ENCODE measurements around the gene FTH1. TPM values are rescaled to one million over a fixed set of nuclear protein-coding genes. Genes with fewer than 3 reads are reported as not detected.
A peak's percentile ranks its signal among the peaks of the same experiment; 100 is the strongest.

Gene FTH1
- total and polyA plus RNA-seq, 2 of the 13 experiments (the other 11 are each of a cell fraction or from before 2014, with no cell fraction given), result 607 to 760 TPM

- TF ChIP-seq, protein P1, sequence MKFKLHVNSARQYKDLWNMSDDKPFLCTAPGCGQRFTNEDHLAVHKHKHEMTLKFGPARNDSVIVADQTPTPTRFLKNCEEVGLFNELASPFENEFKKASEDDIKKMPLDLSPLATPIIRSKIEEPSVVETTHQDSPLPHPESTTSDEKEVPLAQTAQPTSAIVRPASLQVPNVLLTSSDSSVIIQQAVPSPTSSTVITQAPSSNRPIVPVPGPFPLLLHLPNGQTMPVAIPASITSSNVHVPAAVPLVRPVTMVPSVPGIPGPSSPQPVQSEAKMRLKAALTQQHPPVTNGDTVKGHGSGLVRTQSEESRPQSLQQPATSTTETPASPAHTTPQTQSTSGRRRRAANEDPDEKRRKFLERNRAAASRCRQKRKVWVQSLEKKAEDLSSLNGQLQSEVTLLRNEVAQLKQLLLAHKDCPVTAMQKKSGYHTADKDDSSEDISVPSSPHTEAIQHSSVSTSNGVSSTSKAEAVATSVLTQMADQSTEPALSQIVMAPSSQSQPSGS (CRISPR knock-in tag; IDR thresholded peaks at IDR 0.05), result peak; percentile 51; the same call in 1 of the 2 replicates
- no peak for TF ChIP-seq ZNF432 (CRISPR knock-in tag; IDR thresholded peaks at IDR 0.05; ENCODE audit: borderline replicate concordance)
- 0 out of 2 replicates have a peak, but pooled peaks have one; percentile 45 for TF ChIP-seq PAF1 (CRISPR knock-in tag; IDR thresholded peaks at IDR 0.05)
- TF ChIP-seq ATF7-NPFF (CRISPR knock-in tag; IDR thresholded peaks at IDR 0.05; ENCODE audit: low read depth), result peak; percentile 24; the same call in 1 of the 2 replicates
- TF ChIP-seq LRRFIP1 (CRISPR knock-in tag; conservative IDR thresholded peaks at IDR 0.05), result no peak
- peak; percentile 62 for TF ChIP-seq ZNF768 (CRISPR knock-in tag; IDR thresholded peaks at IDR 0.05)
- TF ChIP-seq, protein P2, sequence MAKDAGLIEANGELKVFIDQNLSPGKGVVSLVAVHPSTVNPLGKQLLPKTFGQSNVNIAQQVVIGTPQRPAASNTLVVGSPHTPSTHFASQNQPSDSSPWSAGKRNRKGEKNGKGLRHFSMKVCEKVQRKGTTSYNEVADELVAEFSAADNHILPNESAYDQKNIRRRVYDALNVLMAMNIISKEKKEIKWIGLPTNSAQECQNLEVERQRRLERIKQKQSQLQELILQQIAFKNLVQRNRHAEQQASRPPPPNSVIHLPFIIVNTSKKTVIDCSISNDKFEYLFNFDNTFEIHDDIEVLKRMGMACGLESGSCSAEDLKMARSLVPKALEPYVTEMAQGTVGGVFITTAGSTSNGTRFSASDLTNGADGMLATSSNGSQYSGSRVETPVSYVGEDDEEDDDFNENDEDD (CRISPR knock-in tag; IDR thresholded peaks at IDR 0.05; ENCODE audit: borderline replicate concordance), result 0 out of 2 replicates have a peak, but pooled peaks have one; percentile 17
- 0 out of 2 replicates have a peak, but pooled peaks have one; percentile 8 for TF ChIP-seq SIX4 (CRISPR knock-in tag; IDR thresholded peaks at IDR 0.05)
- TF ChIP-seq POLR2A (IDR thresholded peaks at IDR 0.05; ENCODE audit: insufficient read depth in 1 of 2, low read depth in 2 of 2, low read length in 2 of 2), result peak; percentile 54 to 92
- TF ChIP-seq NCOA2 (CRISPR knock-in tag; IDR thresholded peaks at IDR 0.05), result no peak
- TF ChIP-seq, protein P3, sequence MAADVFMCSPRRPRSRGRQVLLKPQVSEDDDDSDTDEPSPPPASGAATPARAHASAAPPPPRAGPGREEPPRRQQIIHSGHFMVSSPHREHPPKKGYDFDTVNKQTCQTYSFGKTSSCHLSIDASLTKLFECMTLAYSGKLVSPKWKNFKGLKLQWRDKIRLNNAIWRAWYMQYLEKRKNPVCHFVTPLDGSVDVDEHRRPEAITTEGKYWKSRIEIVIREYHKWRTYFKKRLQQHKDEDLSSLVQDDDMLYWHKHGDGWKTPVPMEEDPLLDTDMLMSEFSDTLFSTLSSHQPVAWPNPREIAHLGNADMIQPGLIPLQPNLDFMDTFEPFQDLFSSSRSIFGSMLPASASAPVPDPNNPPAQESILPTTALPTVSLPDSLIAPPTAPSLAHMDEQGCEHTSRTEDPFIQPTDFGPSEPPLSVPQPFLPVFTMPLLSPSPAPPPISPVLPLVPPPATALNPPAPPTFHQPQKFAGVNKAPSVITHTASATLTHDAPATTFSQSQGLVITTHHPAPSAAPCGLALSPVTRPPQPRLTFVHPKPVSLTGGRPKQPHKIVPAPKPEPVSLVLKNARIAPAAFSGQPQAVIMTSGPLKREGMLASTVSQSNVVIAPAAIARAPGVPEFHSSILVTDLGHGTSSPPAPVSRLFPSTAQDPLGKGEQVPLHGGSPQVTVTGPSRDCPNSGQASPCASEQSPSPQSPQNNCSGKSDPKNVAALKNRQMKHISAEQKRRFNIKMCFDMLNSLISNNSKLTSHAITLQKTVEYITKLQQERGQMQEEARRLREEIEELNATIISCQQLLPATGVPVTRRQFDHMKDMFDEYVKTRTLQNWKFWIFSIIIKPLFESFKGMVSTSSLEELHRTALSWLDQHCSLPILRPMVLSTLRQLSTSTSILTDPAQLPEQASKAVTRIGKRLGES (CRISPR knock-in tag; IDR thresholded peaks at IDR 0.05; ENCODE audit: borderline replicate concordance), result no peak
- TF ChIP-seq ATF4 (CRISPR knock-in tag; IDR thresholded peaks at IDR 0.05), result peak in 1 of 2 experiments; percentile 45; a peak in 2 of 4 replicates
- TF ChIP-seq HOXA3 (CRISPR knock-in tag; IDR thresholded peaks at IDR 0.05), result peak; percentile 71; the same call in 1 of the 2 replicates
- TF ChIP-seq, protein P4, sequence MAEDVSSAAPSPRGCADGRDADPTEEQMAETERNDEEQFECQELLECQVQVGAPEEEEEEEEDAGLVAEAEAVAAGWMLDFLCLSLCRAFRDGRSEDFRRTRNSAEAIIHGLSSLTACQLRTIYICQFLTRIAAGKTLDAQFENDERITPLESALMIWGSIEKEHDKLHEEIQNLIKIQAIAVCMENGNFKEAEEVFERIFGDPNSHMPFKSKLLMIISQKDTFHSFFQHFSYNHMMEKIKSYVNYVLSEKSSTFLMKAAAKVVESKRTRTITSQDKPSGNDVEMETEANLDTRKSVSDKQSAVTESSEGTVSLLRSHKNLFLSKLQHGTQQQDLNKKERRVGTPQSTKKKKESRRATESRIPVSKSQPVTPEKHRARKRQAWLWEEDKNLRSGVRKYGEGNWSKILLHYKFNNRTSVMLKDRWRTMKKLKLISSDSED (CRISPR knock-in tag; IDR thresholded peaks at IDR 0.05), result no peak
- TF ChIP-seq MAFK (conservative IDR thresholded peaks at IDR 0.05 in 1 of 2, IDR thresholded peaks at IDR 0.05 in 1 of 2; ENCODE audit: low read length in 2 of 2), result peak; percentile 96 to 100
- peak; percentile 73; the same call in 1 of the 2 replicates for TF ChIP-seq KDM5A (IDR thresholded peaks at IDR 0.05; ENCODE audit: borderline replicate concordance, low read length)
These were observed 4.0 kb upstream of the FTH1 start (continued) for GRCh38 chr11:61971248-61972111.

Data from HepG2 (cell line).